ENCODE measurements around the gene PTAR1.
"Not testable (repeated sequence)": the region's sequence is repeated elsewhere in the genome, so short reads cannot be mapped to it uniquely, and the experiment has no call there.

PTAR1 gene

GRCh38 chr9:69759421-69760277 is at the start of gene PTAR1:
Gene PTAR1 (minus strand): TSS chr9:69760011. CDS start chr9:69759938, 73 bp downstream.
- ATAC-seq (peak; percentile 93), DNase-seq (peak; percentile 89 to 90)
- H3K27me3 Mint-ChIP-seq = no peaks in the 10 kb centered on the region
- peak within 1 kb of the TSS; percentile 96 to 97 for H3K27ac Mint-ChIP-seq
- no peaks in the 10 kb centered on the region for H3K9me3 Mint-ChIP-seq
- H3K4me1 Mint-ChIP-seq = peaks cover 24% of the 10 kb centered on the region
- H3K4me3 Mint-ChIP-seq = peak within 1 kb of the TSS; percentile 90 to 93

- peaks cover 8% of the 10 kb centered on the region for H3K27me3 Mint-ChIP-seq
- peaks cover 12% of the 10 kb centered on the region for H3K4me1 Mint-ChIP-seq
- peak; percentile 73 for ATAC-seq
- peak; percentile 24 to 30 for DNase-seq
- H3K9me3 Mint-ChIP-seq = no peaks in the 10 kb centered on the region
- H3K27ac Mint-ChIP-seq = no peak overlapping the region
- H3K4me3 Mint-ChIP-seq = no peak overlapping the region
Observed at GRCh38 chr9:69809304-69809863, 49.6 kb upstream of the PTAR1 start.

- no peak for DNase-seq
- H3K9me3 Mint-ChIP-seq = no peaks in the 10 kb centered on the region
- no peak overlapping the region for H3K27ac Mint-ChIP-seq
- H3K4me3 Mint-ChIP-seq = no peak overlapping the region
- peaks cover 8% of the 10 kb centered on the region for H3K27me3 Mint-ChIP-seq
- ATAC-seq = no peak
- H3K4me1 Mint-ChIP-seq = peaks cover 12% of the 10 kb centered on the region
Observed at GRCh38 chr9:69806627-69807026, 46.8 kb upstream of the PTAR1 start.

GRCh38 chr9:69805962-69806515 is 46.2 kb upstream of the PTAR1 start:
- Mint-ChIP-seq H3K4me3 (no peak overlapping the region), H3K4me1 (peaks cover 12% of the 10 kb centered on the region), H3K9me3 (no peaks in the 10 kb centered on the region), H3K27me3 (peaks cover 2% of the 10 kb centered on the region), H3K27ac (no peak overlapping the region)
- ATAC-seq (no peak), DNase-seq (no peak)

GRCh38 chr9:69801989-69802388 is 42.2 kb upstream of the PTAR1 start:
- Mint-ChIP-seq H3K4me1 (peaks cover 6% of the 10 kb centered on the region), H3K27me3 (no peaks in the 10 kb centered on the region), H3K9me3 (no peaks in the 10 kb centered on the region), H3K27ac (no peak overlapping the region), H3K4me3 (no peak overlapping the region)
- no peak for ATAC-seq
- no peak for DNase-seq

GRCh38 chr9:69800027-69800426 is 40.2 kb upstream of the PTAR1 start:
- H3K4me3 Mint-ChIP-seq, H3K9me3 Mint-ChIP-seq, H3K4me1 Mint-ChIP-seq, DNase-seq, H3K27me3 Mint-ChIP-seq, H3K27ac Mint-ChIP-seq, ATAC-seq: not testable (repeated sequence)

GRCh38 chr9:69799521-69799920 is 39.7 kb upstream of the PTAR1 start:
- not testable (repeated sequence) for DNase-seq, H3K4me3 Mint-ChIP-seq, H3K9me3 Mint-ChIP-seq, ATAC-seq, H3K4me1 Mint-ChIP-seq, H3K27ac Mint-ChIP-seq, H3K27me3 Mint-ChIP-seq

GRCh38 chr9:69798744-69799143 is 38.9 kb upstream of the PTAR1 start:
- DNase-seq (no peak), ATAC-seq (no peak)
- H3K9me3 Mint-ChIP-seq = no peaks in the 10 kb centered on the region
- no peaks in the 10 kb centered on the region for H3K4me1 Mint-ChIP-seq
- H3K4me3 Mint-ChIP-seq = no peak overlapping the region
- no peak overlapping the region for H3K27ac Mint-ChIP-seq
- H3K27me3 Mint-ChIP-seq = no peaks in the 10 kb centered on the region

GRCh38 chr9:69797675-69798074 is 37.9 kb upstream of the PTAR1 start:
- Mint-ChIP-seq H3K9me3 (no peaks in the 10 kb centered on the region), H3K4me3 (no peak overlapping the region), H3K27me3 (no peaks in the 10 kb centered on the region), H3K4me1 (no peaks in the 10 kb centered on the region), H3K27ac (no peak overlapping the region)
- ATAC-seq (no peak), DNase-seq (no peak)

- ATAC-seq (no peak), DNase-seq (no peak)
- no peaks in the 10 kb centered on the region for H3K4me1 Mint-ChIP-seq
- no peak overlapping the region for H3K4me3 Mint-ChIP-seq
- no peaks in the 10 kb centered on the region for H3K9me3 Mint-ChIP-seq
- no peaks in the 10 kb centered on the region for H3K27me3 Mint-ChIP-seq
- no peak overlapping the region for H3K27ac Mint-ChIP-seq
Observed at GRCh38 chr9:69794356-69794755, 34.5 kb upstream of the PTAR1 start.

GRCh38 chr9:69785757-69786156 is 25.9 kb upstream of the PTAR1 start:
- no peaks in the 10 kb centered on the region for H3K4me1 Mint-ChIP-seq
- H3K4me3 Mint-ChIP-seq = no peak overlapping the region
- no peak for ATAC-seq
- H3K9me3 Mint-ChIP-seq = peaks cover 0 to 5% of the 10 kb centered on the region in 2 donors
- DNase-seq = no peak
- peaks cover 8% of the 10 kb centered on the region for H3K27me3 Mint-ChIP-seq
- H3K27ac Mint-ChIP-seq = no peak overlapping the region

GRCh38 chr9:69773258-69773657 is 13.4 kb upstream of the PTAR1 start:
- no peak for DNase-seq
- no peak for ATAC-seq
- Mint-ChIP-seq H3K27ac (no peak overlapping the region), H3K27me3 (peaks cover 8% of the 10 kb centered on the region), H3K4me3 (no peak overlapping the region), H3K4me1 (no peaks in the 10 kb centered on the region), H3K9me3 (no peaks in the 10 kb centered on the region)

GRCh38 chr9:69771775-69772418 is 12.1 kb upstream of the PTAR1 start:
- Mint-ChIP-seq H3K27me3 (no peaks in the 10 kb centered on the region), H3K9me3 (no peaks in the 10 kb centered on the region), H3K4me1 (no peaks in the 10 kb centered on the region), H3K4me3 (no peak overlapping the region), H3K27ac (no peak overlapping the region)
- no peak for DNase-seq
- no peak for ATAC-seq

- no peaks in the 10 kb centered on the region for H3K4me1 Mint-ChIP-seq
- H3K9me3 Mint-ChIP-seq = no peaks in the 10 kb centered on the region
- H3K27ac Mint-ChIP-seq = no peak overlapping the region
- H3K4me3 Mint-ChIP-seq = no peak overlapping the region
- DNase-seq (no peak), ATAC-seq (no peak)
- H3K27me3 Mint-ChIP-seq = no peaks in the 10 kb centered on the region
Observed at GRCh38 chr9:69768716-69769115, 8.9 kb upstream of the PTAR1 start.

GRCh38 chr9:69768101-69768500 is 8.3 kb upstream of the PTAR1 start:
- H3K4me3 Mint-ChIP-seq = no peak overlapping the region
- H3K27me3 Mint-ChIP-seq = no peaks in the 10 kb centered on the region
- no peaks in the 10 kb centered on the region for H3K9me3 Mint-ChIP-seq
- ATAC-seq = no peak
- no peaks in the 10 kb centered on the region for H3K4me1 Mint-ChIP-seq
- DNase-seq = no peak
- no peak overlapping the region for H3K27ac Mint-ChIP-seq

GRCh38 chr9:69763862-69764261 is 4.1 kb upstream of the PTAR1 start:
- H3K27me3 Mint-ChIP-seq, H3K4me1 Mint-ChIP-seq, H3K27ac Mint-ChIP-seq, H3K4me3 Mint-ChIP-seq, DNase-seq, ATAC-seq, H3K9me3 Mint-ChIP-seq: not testable (repeated sequence)

All from stimulated activated naive CD8-positive, alpha-beta T cell treated with anti-CD3 and anti-CD28 coated beads, Interleukin-15, amount 100 ng/mL, for 72 hours (primary cell).